HG02571 (cell line): ENCODE measurements around the gene SLC35B1.
"Not testable (repeated sequence)": the region's sequence is repeated elsewhere in the genome, so short reads cannot be mapped to it uniquely, and the experiment has no call there.

Experiments used
- ATAC-seq: cut with Tn5 transposase; IDR thresholded peaks from one replicate; pipeline ENCODE4 v1.9.1; 2021; ENCODE audit warnings: mild to moderate bottlenecking, moderate library complexity; ENCODE audit not compliant: unreplicated experiment

SLC35B1 gene

GRCh38 chr17:49673679-49674078 lies 34.1 kb downstream of the SLC35B1 start:
- not testable (repeated sequence) for ATAC-seq

GRCh38 chr17:49670641-49671040 lies 37.1 kb downstream of the SLC35B1 start:
- ATAC-seq = no peak

- ATAC-seq = no peak
Observed at GRCh38 chr17:49670002-49670401, 37.8 kb downstream of the SLC35B1 start.

- ATAC-seq = no peak
Observed at GRCh38 chr17:49667854-49668253, 39.9 kb downstream of the SLC35B1 start.

GRCh38 chr17:49664706-49665211 lies 43.0 kb downstream of the SLC35B1 start:
- ATAC-seq = no peak

GRCh38 chr17:49659661-49660382 lies 47.9 kb downstream of the SLC35B1 start:
- no peak for ATAC-seq

GRCh38 chr17:49656247-49656646 lies 51.5 kb downstream of the SLC35B1 start:
- ATAC-seq = no peak
